Astrocyte (in vitro differentiated cells and primary cell): Measurements from ENCODE around the gene TMEM203. TPM values are rescaled to one million over a fixed set of nuclear protein-coding genes. Genes with fewer than 3 reads are reported as not detected.

ENCODE experiments used
- DNase-seq: peaks from one replicate; pipeline ENCODE4 v3.0.0-alpha.2; 2010; ENCODE audit warnings: low read depth
- FAIRE-seq: peaks from 2 replicates; lab custom pipeline; 2011; peaks lifted over from hg19 to GRCh38; lab: Jason Lieb, UNC
- H2AFZ ChIP-seq: 2 replicates; pipeline ENCODE4 v1.6.0; 2012; ENCODE audit warnings: low read depth, low read length, inconsistent platforms
- H3K27ac ChIP-seq: 2 replicates; pipeline ENCODE4 v1.5.1; 2011; ENCODE audit warnings: low read depth, low read length, inconsistent platforms
- H3K27me3 ChIP-seq: 2 replicates; pipeline ENCODE4 v1.6.0; 2011; ENCODE audit warnings: low read length, inconsistent platforms; ENCODE audit not compliant: insufficient read depth
- H3K36me3 ChIP-seq: 2 replicates; pipeline ENCODE4 v1.5.1; 2011; ENCODE audit warnings: low read length, inconsistent platforms; ENCODE audit not compliant: insufficient read depth
- H3K4me1 ChIP-seq: 2 replicates; pipeline ENCODE4 v1.5.1; 2011; ENCODE audit warnings: low read length, inconsistent platforms; ENCODE audit not compliant: insufficient read depth
- H3K4me2 ChIP-seq: 2 replicates; pipeline ENCODE4 v1.6.0; 2012; ENCODE audit warnings: low read length, inconsistent platforms
- H3K4me3 ChIP-seq: 2 replicates; pipeline ENCODE4 v1.5.1; 2011; ENCODE audit warnings: low read depth, mild to moderate bottlenecking, low read length, inconsistent platforms; ENCODE audit not compliant: insufficient read depth
- H3K79me2 ChIP-seq: 2 replicates; pipeline ENCODE4 v1.6.0; 2012; ENCODE audit warnings: mild to moderate bottlenecking, low read length, inconsistent platforms; ENCODE audit not compliant: insufficient read depth
- H3K9ac ChIP-seq: 2 replicates; pipeline ENCODE4 v1.6.0; 2012; ENCODE audit warnings: mild to moderate bottlenecking, low read length, inconsistent platforms
- H3K9me3 ChIP-seq: 2 replicates; pipeline ENCODE4 v1.5.1; 2012; ENCODE audit warnings: low read depth, mild to moderate bottlenecking, low read length, inconsistent platforms; ENCODE audit not compliant: insufficient read depth
- H4K20me1 ChIP-seq: 2 replicates; pipeline ENCODE4 v1.6.0; 2012; ENCODE audit warnings: low read length, inconsistent platforms; ENCODE audit not compliant: insufficient read depth
- H3K27ac Mint-ChIP-seq: one replicate; pipeline ENCODE4 v1.8.0; 2021; ENCODE audit warnings: mild to moderate bottlenecking, mixed read lengths; ENCODE audit not compliant: unreplicated experiment
- H3K27me3 Mint-ChIP-seq: one replicate; pipeline ENCODE4 v1.8.0; 2021; ENCODE audit warnings: low read depth, mixed read lengths; ENCODE audit not compliant: unreplicated experiment
- H3K36me3 Mint-ChIP-seq: one replicate; pipeline ENCODE4 v1.8.0; 2021; ENCODE audit warnings: low read depth, mixed read lengths; ENCODE audit not compliant: unreplicated experiment
- H3K4me1 Mint-ChIP-seq: one replicate; pipeline ENCODE4 v1.8.0; 2021; ENCODE audit warnings: low read depth, mixed read lengths; ENCODE audit not compliant: unreplicated experiment
- H3K4me3 Mint-ChIP-seq: one replicate; pipeline ENCODE4 v1.8.0; 2021; ENCODE audit warnings: mild to moderate bottlenecking, moderate library complexity, mixed read lengths; ENCODE audit not compliant: unreplicated experiment
- H3K9me3 Mint-ChIP-seq: one replicate; pipeline ENCODE4 v1.8.0; 2021; ENCODE audit warnings: mild to moderate bottlenecking, mixed read lengths; ENCODE audit not compliant: unreplicated experiment
- EZH2 ChIP-seq: IDR thresholded peaks from 2 replicates; pipeline ENCODE4 v1.6.1; 2012; ENCODE audit warnings: mild to moderate bottlenecking, low read length, inconsistent platforms; ENCODE audit not compliant: insufficient read depth
- total RNA-seq: library from RNA; stranded (reverse); gene quantifications from 2 replicates; pipeline ENCODE4 v1.2.1, GENCODE V29; 2021
- TF ChIP-seq, protein P1 (sequence below): IDR thresholded peaks from 2 replicates; pipeline ENCODE4 v1.5.1; 2011; ENCODE audit warnings: low read depth, mild to moderate bottlenecking, inconsistent platforms, low read length, moderate library complexity; ENCODE audit not compliant: insufficient read depth

The TMEM203 gene
- total RNA-seq, 1 donor from 2014 or later: 28.7 TPM

DNA sequence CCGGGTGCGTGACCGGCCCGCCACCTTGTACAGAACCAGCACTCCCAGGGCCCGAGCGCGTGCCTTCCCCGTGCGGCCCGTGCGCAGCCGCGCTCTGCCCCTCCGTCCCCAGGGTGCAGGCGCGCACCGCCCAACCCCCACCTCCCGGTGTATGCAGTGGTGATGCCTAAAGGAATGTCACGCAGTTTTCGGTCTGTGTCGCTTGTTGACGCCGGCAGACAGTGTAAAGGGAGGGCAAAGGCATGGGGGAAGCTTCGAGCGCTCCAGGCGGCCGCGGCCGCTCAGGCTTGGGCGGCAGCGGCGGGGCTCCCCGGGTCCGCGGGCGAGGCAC is 36.9 kb downstream of the TMEM203 start:
- no peak overlapping the region for H2AFZ ChIP-seq
- no peak overlapping the region for H3K9ac ChIP-seq
- Mint-ChIP-seq H3K4me3 (no peak overlapping the region), H3K4me1 (no peaks in the 10 kb centered on the region), H3K36me3 (no peaks in the 10 kb centered on the region), H3K9me3 (no peaks in the 10 kb centered on the region), H3K27me3 (peaks cover 35% of the 10 kb centered on the region), H3K27ac (no peak overlapping the region)
- H3K4me3 ChIP-seq: no peak overlapping the region
- H3K27me3 ChIP-seq: peaks cover 39% of the 10 kb centered on the region
- no peaks in the 10 kb centered on the region for H3K36me3 ChIP-seq
- no peaks in the 10 kb centered on the region for H3K79me2 ChIP-seq
- H4K20me1 ChIP-seq: no peaks in the 10 kb centered on the region
- peak overlapping the region; percentile 65 for H3K4me2 ChIP-seq
- no peaks in the 10 kb centered on the region for H3K9me3 ChIP-seq
- TF ChIP-seq, protein P1, sequence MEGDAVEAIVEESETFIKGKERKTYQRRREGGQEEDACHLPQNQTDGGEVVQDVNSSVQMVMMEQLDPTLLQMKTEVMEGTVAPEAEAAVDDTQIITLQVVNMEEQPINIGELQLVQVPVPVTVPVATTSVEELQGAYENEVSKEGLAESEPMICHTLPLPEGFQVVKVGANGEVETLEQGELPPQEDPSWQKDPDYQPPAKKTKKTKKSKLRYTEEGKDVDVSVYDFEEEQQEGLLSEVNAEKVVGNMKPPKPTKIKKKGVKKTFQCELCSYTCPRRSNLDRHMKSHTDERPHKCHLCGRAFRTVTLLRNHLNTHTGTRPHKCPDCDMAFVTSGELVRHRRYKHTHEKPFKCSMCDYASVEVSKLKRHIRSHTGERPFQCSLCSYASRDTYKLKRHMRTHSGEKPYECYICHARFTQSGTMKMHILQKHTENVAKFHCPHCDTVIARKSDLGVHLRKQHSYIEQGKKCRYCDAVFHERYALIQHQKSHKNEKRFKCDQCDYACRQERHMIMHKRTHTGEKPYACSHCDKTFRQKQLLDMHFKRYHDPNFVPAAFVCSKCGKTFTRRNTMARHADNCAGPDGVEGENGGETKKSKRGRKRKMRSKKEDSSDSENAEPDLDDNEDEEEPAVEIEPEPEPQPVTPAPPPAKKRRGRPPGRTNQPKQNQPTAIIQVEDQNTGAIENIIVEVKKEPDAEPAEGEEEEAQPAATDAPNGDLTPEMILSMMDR: no peak
- peak; percentile 7 for TF ChIP-seq EZH2
- FAIRE-seq (no peak), DNase-seq (no peak)
- H3K4me1 ChIP-seq: no peaks in the 10 kb centered on the region
- no peak overlapping the region for H3K27ac ChIP-seq

DNA sequence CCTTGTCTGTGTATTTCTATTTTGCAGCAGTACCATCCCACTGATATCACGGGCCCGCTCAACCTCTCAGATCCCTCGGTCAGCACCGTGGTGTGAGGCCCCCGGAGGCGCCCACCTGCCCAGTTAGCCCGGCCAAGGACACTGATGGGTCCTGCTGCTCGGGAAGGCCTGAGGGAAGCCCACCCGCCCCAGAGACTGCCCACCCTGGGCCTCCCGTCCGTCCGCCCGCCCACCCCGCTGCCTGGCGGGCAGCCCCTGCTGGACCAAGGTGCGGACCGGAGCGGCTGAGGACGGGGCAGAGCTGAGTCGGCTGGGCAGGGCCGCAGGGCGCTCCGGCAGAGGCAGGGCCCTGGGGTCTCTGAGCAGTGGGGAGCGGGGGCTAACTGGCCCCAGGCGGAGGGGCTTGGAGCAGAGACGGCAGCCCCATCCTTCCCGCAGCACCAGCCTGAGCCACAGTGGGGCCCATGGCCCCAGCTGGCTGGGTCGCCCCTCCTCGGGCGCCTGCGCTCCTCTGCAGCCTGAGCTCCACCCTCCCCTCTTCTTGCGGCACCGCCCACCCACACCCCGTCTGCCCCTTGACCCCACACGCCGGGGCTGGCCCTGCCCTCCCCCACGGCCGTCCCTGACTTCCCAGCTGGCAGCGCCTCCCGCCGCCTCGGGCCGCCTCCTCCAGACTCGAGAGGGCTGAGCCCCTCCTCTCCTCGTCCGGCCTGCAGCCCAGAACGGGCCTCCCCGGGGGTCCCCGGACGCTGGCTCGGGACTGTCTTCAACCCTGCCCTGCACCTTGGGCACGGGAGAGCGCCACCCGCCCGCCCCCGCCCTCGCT is 37.5 kb downstream of the TMEM203 start:
- TF ChIP-seq, protein P1: no peak
- TF ChIP-seq EZH2: peak; percentile 58
- Histone ChIP-seq H3K4me2 (no peak overlapping the region), H3K9me3 (no peaks in the 10 kb centered on the region), H3K4me1 (no peaks in the 10 kb centered on the region), H3K79me2 (no peaks in the 10 kb centered on the region), H3K36me3 (no peaks in the 10 kb centered on the region), H3K27ac (no peak overlapping the region), H2AFZ (no peak overlapping the region), H3K27me3 (peaks cover 43% of the 10 kb centered on the region), H3K4me3 (no peak overlapping the region), H3K9ac (no peak overlapping the region), H4K20me1 (no peaks in the 10 kb centered on the region)
- Mint-ChIP-seq H3K27me3 (peaks cover 40% of the 10 kb centered on the region), H3K4me1 (no peaks in the 10 kb centered on the region), H3K4me3 (no peak overlapping the region), H3K27ac (no peak overlapping the region), H3K9me3 (no peaks in the 10 kb centered on the region), H3K36me3 (no peaks in the 10 kb centered on the region)
- DNase-seq (no peak), FAIRE-seq (no peak)

DNA sequence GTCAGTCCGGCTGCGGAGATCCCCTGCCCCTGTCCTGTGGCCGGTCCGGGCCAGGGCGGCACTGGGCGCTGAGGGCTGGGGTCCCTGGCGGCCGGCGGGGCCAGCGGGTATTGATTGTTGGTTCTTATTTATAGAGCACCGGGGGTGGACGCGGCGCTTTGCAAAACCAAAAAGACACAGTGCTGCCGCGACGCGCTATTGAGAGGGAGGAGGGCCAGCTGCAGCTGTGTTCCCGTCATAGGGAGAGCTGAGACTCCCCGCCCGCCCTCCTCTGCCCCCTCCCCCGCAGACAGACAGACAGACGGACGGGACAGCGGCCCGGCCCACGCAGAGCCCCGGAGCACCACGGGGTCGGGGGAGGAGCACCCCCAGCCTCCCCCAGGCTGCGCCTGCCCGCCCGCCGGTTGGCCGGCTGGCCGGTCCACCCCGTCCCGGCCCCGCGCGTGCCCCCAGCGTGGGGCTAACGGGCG is 38.1 kb downstream of the TMEM203 start:
- H3K4me1 ChIP-seq: peaks cover 4% of the 10 kb centered on the region
- no peak for FAIRE-seq
- Mint-ChIP-seq H3K27me3 (peaks cover 43% of the 10 kb centered on the region), H3K27ac (no peak overlapping the region), H3K4me3 (no peak overlapping the region), H3K36me3 (no peaks in the 10 kb centered on the region), H3K4me1 (no peaks in the 10 kb centered on the region), H3K9me3 (no peaks in the 10 kb centered on the region)
- H3K27ac ChIP-seq: no peak overlapping the region
- no peak overlapping the region for H3K4me3 ChIP-seq
- no peaks in the 10 kb centered on the region for H3K79me2 ChIP-seq
- TF ChIP-seq, protein P1: no peak
- TF ChIP-seq EZH2: no peak
- H3K4me2 ChIP-seq: no peak overlapping the region
- H3K9me3 ChIP-seq: no peaks in the 10 kb centered on the region
- peaks cover 47% of the 10 kb centered on the region for H3K27me3 ChIP-seq
- H2AFZ ChIP-seq: no peak overlapping the region
- no peaks in the 10 kb centered on the region for H3K36me3 ChIP-seq
- no peak overlapping the region for H3K9ac ChIP-seq
- DNase-seq: no peak
- no peaks in the 10 kb centered on the region for H4K20me1 ChIP-seq
